Esophagus muscularis mucosa (tissue), 3 donors: ENCODE measurements around the gene JDP2.

ENCODE experiments used
- EP300 ChIP-seq: sonication (generic); formaldehyde crosslinking; IDR thresholded peaks from one replicate; pipeline ENCODE4 v1.6.1; 2017; ENCODE audit warnings: antibody characterized with exemption
- TF ChIP-seq, protein P1 (sequence below), 3 experiments: fragments of 200-600 bp in 2 of 3; fragments of 450-650 bp in 1 of 3; sonication (generic) in 2 of 3; IDR thresholded peaks; one replicate each; pipeline ENCODE4 v1.5.1; 2017 to 2019; ENCODE audit warnings: antibody characterized with exemption in 3 of 3, mild to moderate bottlenecking in 2 of 3, moderate library complexity in 1 of 3

DNA sequence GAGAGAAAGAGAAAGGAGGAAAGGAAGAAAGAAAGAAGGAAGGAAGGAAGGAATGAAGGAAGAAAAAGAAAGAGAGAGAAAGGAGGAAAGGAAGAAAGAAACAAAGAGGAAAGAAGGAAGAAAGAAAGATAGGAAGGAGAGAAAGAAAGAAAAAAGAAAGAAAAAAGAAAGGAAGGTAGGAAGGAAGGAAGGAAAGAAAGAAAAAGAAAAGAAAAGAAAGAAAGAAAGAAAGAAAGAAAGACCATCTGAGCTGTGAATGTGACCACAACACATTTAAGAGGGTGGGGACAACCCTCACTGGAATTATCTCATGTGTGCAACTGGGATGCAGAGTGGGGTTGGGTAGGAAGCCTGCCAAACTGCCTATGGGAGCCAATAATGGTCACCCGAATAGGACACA, 58.5 kb downstream of the JDP2 start:
- TF ChIP-seq, protein P1, sequence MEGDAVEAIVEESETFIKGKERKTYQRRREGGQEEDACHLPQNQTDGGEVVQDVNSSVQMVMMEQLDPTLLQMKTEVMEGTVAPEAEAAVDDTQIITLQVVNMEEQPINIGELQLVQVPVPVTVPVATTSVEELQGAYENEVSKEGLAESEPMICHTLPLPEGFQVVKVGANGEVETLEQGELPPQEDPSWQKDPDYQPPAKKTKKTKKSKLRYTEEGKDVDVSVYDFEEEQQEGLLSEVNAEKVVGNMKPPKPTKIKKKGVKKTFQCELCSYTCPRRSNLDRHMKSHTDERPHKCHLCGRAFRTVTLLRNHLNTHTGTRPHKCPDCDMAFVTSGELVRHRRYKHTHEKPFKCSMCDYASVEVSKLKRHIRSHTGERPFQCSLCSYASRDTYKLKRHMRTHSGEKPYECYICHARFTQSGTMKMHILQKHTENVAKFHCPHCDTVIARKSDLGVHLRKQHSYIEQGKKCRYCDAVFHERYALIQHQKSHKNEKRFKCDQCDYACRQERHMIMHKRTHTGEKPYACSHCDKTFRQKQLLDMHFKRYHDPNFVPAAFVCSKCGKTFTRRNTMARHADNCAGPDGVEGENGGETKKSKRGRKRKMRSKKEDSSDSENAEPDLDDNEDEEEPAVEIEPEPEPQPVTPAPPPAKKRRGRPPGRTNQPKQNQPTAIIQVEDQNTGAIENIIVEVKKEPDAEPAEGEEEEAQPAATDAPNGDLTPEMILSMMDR (IDR thresholded peaks at IDR 0.05) = no peak
- TF ChIP-seq EP300 = no peak
